PFSK-1 (cell line): ENCODE data around the gene CYP27A1.

Source experiments
- FOXP2 ChIP-seq: optimal IDR thresholded peaks from 2 replicates; pipeline ENCODE3; 2011; ENCODE audit warnings: borderline replicate concordance, control low read depth, inconsistent platforms; ENCODE audit not compliant: insufficient read depth; ENCODE audit errors: extremely low read length, extremely low read depth
- POLR2AphosphoS5 ChIP-seq: IDR thresholded peaks from 2 replicates; pipeline ENCODE4 v1.6.1; 2012; ENCODE audit warnings: low read depth, mild to moderate bottlenecking, control low read depth, low read length, moderate library complexity
- SIN3A ChIP-seq: IDR thresholded peaks from 2 replicates; pipeline ENCODE4 v1.6.1; 2012; ENCODE audit warnings: mild to moderate bottlenecking, low read length, moderate library complexity, borderline replicate concordance; ENCODE audit not compliant: insufficient read depth
- TAF1 ChIP-seq: IDR thresholded peaks from 2 replicates; pipeline ENCODE4 v1.6.1; 2012; ENCODE audit warnings: low read length, control low read depth, borderline replicate concordance; ENCODE audit not compliant: insufficient read depth
- TF ChIP-seq, protein P1 (sequence below), 2 experiments: IDR thresholded peaks; 2 replicates each; pipeline versions ENCODE4 v1.6.1 to v1.8.0; 2011 to 2012; ENCODE audit warnings: low read depth in 2 of 2, low read length in 2 of 2, control low read depth in 1 of 2, inconsistent platforms in 1 of 2, mild to moderate bottlenecking in 1 of 2, moderate library complexity in 1 of 2; ENCODE audit not compliant: insufficient read depth in 1 of 2

The CYP27A1 gene

DNA sequence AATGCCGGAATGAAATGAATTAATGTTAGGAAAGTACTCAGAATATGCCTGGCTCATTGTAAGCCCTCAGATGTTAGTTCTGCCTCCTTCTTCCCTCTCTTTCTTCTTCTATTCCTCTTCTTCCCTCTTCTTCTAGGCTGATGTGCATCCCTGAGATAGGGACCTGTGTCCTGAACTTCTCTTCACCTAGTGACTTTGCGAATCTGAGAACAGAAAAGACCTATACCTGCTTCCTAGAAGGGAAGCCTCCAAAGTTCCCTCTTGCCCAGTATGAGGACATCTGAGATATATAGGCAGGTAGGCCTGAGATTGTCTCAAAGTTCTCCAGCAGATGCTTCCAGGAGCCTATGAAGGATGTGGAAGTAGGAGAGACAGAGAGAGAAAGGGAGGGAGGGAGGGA, 8.1 kb upstream of the CYP27A1 start:
- TF ChIP-seq TAF1: no peak
- no peak for TF ChIP-seq POLR2AphosphoS5
- TF ChIP-seq SIN3A: no peak
- TF ChIP-seq FOXP2: no peak
- TF ChIP-seq, protein P1, sequence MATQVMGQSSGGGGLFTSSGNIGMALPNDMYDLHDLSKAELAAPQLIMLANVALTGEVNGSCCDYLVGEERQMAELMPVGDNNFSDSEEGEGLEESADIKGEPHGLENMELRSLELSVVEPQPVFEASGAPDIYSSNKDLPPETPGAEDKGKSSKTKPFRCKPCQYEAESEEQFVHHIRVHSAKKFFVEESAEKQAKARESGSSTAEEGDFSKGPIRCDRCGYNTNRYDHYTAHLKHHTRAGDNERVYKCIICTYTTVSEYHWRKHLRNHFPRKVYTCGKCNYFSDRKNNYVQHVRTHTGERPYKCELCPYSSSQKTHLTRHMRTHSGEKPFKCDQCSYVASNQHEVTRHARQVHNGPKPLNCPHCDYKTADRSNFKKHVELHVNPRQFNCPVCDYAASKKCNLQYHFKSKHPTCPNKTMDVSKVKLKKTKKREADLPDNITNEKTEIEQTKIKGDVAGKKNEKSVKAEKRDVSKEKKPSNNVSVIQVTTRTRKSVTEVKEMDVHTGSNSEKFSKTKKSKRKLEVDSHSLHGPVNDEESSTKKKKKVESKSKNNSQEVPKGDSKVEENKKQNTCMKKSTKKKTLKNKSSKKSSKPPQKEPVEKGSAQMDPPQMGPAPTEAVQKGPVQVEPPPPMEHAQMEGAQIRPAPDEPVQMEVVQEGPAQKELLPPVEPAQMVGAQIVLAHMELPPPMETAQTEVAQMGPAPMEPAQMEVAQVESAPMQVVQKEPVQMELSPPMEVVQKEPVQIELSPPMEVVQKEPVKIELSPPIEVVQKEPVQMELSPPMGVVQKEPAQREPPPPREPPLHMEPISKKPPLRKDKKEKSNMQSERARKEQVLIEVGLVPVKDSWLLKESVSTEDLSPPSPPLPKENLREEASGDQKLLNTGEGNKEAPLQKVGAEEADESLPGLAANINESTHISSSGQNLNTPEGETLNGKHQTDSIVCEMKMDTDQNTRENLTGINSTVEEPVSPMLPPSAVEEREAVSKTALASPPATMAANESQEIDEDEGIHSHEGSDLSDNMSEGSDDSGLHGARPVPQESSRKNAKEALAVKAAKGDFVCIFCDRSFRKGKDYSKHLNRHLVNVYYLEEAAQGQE (IDR thresholded peaks at IDR 0.05; ENCODE audit: insufficient read depth in 1 of 2, low read depth in 2 of 2, low read length in 2 of 2): no peak

DNA sequence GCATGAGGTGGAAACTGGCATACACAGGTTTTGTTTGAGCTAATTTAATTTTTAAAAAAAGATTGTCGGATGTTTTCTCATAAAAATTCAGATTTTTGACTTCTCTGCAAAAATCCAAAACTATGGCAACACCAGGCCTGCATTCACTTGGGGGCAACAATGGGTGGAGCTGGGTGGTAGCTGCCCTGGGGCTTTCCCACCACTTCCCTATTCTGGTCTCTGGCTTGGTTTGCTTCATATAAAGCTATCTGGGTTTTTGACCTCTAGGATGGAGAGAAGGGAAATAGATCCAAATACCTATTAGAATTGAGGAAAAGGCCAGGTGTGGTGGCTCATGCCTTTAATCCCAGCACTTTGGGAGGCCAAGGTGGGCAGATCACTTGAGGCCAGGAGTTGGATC, 5.5 kb upstream of the CYP27A1 start:
- TF ChIP-seq FOXP2: no peak
- TF ChIP-seq SIN3A: no peak
- no peak for TF ChIP-seq TAF1
- TF ChIP-seq POLR2AphosphoS5: no peak
- TF ChIP-seq, protein P1 (IDR thresholded peaks at IDR 0.05; ENCODE audit: insufficient read depth in 1 of 2, low read depth in 2 of 2, low read length in 2 of 2): no peak

DNA sequence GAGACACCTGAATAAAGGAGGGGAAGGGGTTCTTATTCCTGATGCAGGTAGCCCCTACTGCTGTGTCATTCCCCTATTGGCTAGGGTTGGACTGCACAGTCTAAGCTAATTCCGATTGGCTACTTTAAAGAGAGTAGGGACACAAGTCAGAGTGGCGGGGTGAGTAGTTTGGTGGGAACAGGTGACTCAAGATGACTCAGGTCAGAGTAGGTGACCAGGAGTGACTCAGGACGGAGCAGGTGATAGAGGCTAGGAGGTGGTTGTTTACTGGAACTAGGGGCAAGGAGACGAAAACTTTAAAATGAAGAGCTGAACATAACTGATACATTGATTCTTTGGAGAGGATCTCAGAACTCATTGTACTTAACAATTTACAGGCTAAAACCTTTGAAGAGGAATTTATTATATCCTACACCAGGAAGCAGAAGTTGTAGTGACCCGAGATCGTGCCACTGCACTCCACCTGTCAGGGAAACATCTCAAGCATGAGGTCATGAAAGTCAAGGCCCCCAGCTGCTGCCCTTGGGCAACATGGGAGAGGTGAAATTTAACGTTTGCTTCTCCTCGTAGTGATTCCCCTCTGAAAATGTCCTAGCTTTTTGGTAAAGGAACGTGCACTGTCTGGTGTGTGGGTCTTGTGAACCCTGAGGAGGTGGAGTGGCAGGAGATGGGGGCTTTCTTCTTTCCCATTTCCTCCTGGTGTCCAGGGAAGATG, 4.5 kb upstream of the CYP27A1 start:
- no peak for TF ChIP-seq POLR2AphosphoS5
- no peak for TF ChIP-seq TAF1
- no peak for TF ChIP-seq FOXP2
- no peak for TF ChIP-seq SIN3A
- TF ChIP-seq, protein P1 (IDR thresholded peaks at IDR 0.05; ENCODE audit: insufficient read depth in 1 of 2, low read depth in 2 of 2, low read length in 2 of 2): no peak

DNA sequence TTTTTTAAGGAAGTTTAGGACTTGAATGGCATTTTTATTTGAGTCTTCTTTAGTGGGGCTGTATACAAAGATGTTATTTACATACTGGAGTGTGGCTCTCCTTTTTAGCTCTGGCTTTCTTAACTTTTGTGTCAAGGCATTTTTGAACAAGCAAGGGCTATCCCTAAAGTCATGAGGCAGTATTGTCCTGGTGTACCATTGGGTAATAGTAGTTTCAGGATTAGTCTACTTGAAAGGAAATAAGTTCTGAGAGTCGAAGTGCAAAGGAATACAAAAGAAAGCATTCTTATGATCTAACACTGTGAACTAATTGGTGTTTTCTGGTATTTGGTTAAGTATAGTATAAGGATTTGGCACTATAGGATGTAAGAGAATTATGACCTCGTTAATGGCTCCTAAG, 1.9 kb upstream of the CYP27A1 start:
- TF ChIP-seq TAF1: no peak

DNA sequence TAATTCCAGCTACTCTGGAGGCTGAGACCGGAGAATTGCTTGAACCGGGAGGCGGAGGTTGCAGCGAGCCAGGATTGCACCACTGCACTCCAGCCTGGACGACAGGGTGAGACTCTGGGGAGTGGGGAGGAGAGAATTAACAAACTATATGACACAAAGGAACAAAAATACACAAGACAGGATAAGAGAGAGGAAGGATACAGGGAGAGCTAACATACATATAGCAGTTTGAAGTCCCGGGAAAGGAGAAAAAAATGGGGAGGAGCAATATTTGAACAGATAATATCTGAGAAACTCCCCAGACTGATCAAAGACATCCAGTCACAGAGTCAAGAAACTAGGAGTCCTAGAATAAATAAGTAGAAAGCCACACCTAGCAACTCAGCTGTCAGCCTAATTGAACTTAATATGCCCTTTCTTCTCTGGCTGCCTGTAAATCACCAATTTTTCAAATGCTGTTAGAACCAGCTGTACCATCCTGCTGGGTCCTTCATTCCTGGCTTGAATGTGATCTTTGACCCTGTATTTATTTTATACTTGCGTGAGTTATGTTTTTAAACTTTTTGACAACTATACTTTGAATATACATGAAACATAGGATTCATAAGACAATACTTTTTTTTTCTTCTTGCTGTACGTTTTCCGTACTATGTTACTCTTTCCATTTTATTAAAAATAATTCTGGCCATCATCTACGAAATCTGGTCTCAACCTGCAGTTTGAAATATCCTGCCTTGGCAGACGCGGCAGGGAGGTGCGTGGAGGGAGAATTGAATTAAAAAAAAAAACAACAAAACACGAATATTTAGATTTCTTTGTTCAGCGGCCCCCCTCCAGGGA, 876 bp upstream of the CYP27A1 start:
- TF ChIP-seq SIN3A (no peak), FOXP2 (no peak), TAF1 (no peak), POLR2AphosphoS5 (no peak)
- TF ChIP-seq, protein P1 (IDR thresholded peaks at IDR 0.05; ENCODE audit: insufficient read depth in 1 of 2, low read depth in 2 of 2, low read length in 2 of 2): no peak
